Activated naive CD8-positive, alpha-beta T cell (primary cell): ENCODE measurements around the gene PLVAP.
A peak's percentile ranks its signal among the peaks of the same experiment; 100 is the strongest.

ENCODE experiments used
- H3K27ac Mint-ChIP-seq: one replicate; pipeline ENCODE4 v1.8.0; 2021; ENCODE audit warnings: mixed read lengths
- H3K27me3 Mint-ChIP-seq: one replicate; pipeline ENCODE4 v1.8.0; 2021; ENCODE audit warnings: mixed read lengths
- H3K36me3 Mint-ChIP-seq: one replicate; pipeline ENCODE4 v1.8.0; 2021; ENCODE audit warnings: mixed read lengths
- H3K4me1 Mint-ChIP-seq: one replicate; pipeline ENCODE4 v1.8.0; 2021; ENCODE audit warnings: low read depth, mixed read lengths
- H3K4me3 Mint-ChIP-seq: one replicate; pipeline ENCODE4 v1.8.0; 2021; ENCODE audit warnings: mild to moderate bottlenecking, mixed read lengths
- H3K9me3 Mint-ChIP-seq: one replicate; pipeline ENCODE4 v1.8.0; 2021; ENCODE audit warnings: low read depth, mixed read lengths

Gene PLVAP

DNA sequence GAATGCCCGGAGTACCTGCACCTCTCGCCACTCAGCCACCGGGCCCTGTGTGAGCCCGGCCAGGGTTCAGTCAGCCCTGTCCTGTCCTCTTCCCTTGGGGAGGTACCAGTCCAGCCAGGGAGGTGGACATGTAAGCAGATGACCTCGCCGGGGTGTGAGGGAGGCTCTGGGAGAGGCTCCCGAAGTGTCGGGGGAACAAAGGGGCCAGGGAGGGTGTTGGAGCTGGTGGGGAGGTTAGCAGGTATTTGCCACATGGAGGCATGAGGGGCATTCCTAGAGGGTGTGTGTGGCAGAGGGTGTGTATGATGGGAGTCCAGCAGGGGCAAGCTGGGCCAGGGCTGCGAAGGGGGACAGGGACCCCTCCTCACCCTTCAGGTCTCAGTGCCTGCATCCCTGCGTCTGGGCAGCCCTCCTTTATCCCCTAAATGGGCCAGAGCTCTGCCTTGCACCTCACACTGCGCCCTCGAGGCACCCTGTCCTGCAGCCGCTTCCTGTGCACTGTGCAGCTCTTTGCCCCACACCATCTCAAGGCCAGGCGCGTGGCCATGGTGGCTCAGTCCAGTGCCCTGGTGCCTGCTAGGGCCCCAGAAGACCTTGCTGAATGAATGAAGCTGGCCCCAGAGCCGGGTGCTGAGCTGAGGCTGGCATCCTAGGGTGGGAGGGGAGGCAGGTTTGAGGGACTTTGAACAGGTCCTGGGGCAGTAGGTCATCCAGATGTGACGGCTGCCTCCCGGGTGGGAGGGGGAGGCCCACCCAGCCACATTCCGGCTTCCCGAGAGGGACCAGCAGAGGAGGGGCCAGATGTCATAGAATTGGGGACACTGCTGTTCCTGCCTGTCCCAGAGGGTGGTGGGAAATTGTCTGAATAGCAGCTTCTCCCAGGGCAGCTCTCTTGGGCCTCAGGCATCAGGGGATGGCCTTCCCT lies 64.7 kb downstream of the PLVAP start:
- H3K36me3 Mint-ChIP-seq, result no peaks in the 10 kb centered on the region
- no peak overlapping the region for H3K27ac Mint-ChIP-seq
- H3K9me3 Mint-ChIP-seq, result no peaks in the 10 kb centered on the region
- H3K27me3 Mint-ChIP-seq, result no peaks in the 10 kb centered on the region
- peaks cover 26% of the 10 kb centered on the region for H3K4me1 Mint-ChIP-seq
- H3K4me3 Mint-ChIP-seq, result no peak overlapping the region

DNA sequence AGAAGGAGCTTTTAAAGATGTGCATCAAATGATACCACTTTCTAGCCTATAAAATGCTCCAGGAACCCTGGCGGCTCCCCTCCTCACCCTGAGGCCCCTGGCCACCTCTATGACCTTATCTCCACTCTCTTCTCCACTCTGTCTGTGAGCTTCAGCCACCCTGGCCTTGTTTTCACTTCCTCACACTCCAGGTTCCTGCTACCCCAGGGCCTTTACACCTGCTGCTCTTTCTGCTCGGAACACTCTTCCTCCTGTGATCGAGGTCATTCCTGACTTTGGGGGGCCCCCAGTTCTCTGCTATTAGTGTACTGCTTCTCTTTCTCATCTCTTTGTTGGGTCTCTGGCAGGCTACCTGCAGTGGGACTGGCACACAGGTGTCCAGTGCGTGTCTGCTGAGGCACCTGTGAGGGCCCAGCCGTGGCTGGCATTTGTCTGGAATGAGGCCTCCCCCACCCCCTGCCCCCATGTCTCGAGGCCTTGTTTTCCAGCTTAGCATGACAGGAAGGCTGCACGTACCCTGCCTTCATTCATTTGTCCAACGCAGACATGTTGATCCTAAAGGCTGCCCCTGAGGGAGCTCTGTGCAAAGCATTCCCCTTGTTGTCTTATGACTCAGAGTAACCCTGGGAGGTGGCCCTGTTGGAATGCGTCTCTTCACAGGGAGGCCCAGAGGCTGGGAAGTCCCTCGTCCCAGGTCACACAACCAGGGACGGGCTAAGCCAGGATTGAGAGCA lies 65.5 kb downstream of the PLVAP start:
- no peaks in the 10 kb centered on the region for H3K27me3 Mint-ChIP-seq
- H3K27ac Mint-ChIP-seq, result no peak overlapping the region
- H3K4me3 Mint-ChIP-seq, result peak overlapping the region; percentile 56
- H3K36me3 Mint-ChIP-seq, result no peaks in the 10 kb centered on the region
- H3K9me3 Mint-ChIP-seq, result no peaks in the 10 kb centered on the region
- peaks cover 27% of the 10 kb centered on the region for H3K4me1 Mint-ChIP-seq

DNA sequence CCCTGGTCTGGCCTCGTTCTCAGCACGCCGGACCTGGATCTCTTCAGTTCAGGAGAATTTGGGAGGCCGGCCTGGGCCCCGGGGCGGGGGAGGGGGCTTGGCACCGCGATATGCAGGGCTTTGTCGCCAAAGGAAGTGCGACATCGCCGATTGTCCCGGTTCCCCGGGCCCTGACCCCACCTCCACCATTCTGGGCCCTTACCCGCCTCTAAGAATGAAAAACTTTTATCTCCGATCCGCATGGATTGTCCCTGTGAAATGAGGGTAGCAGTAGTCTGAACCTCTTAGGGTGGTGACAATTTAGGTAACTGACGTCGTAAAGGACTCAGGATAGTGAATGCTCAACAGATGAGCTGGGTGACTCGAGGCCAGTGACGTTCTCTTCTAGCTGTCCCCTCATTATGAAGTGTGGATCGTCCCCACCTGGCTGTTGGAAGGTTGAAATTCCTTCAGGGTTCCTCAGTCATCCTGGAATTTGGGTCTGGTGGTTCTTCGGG lies 67.1 kb downstream of the PLVAP start:
- Mint-ChIP-seq H3K9me3 (no peaks in the 10 kb centered on the region), H3K4me1 (peaks cover 33% of the 10 kb centered on the region), H3K36me3 (no peaks in the 10 kb centered on the region), H3K27me3 (no peaks in the 10 kb centered on the region), H3K4me3 (peak overlapping the region; percentile 91), H3K27ac (peak overlapping the region; percentile 85)

DNA sequence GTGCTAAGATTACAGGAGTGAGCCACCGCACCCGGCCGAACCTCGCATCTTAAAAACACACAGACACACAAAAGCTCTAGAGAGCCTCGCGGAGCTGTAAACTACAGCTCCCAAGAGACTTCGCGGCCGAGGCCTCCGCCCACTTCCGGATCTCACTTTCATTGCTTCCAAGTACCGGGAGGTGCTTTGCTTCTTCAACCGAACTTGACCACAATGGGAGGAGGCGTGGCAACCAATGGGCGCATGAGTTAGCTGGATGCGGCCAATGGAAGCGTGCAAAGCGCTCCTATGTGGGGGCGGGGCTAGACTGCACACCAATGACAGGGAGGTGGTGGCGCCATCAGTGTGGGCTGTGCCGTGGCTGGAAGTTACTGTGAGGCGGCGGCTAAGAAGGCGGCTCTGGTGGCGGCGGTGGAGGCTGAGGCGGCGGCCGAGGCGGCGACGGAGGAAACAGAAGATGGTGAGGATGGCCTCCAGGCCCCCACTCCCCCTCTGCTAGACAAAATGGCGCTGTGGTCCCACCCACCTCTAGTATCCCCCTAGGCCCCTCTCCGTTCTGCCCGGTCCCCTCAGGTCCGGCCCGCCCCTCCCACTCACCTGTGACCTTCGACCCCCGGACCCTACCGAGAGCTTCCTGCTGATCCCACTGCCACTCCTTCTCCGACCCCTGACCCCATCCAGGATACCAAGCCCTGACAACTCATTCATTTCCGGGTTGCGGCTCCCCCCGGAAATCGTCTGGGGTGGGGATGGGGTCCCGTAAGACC lies 67.8 kb downstream of the PLVAP start, which contains the start of gene DDA1:
Gene DDA1, plus strand, starts transcription at position 366 of the 767 bp plus-strand sequence. Its CDS starts 92 bp downstream, at position 458.
- H3K4me1 Mint-ChIP-seq, result peaks cover 37% of the 10 kb centered on the region
- H3K36me3 Mint-ChIP-seq, result no peaks in the 10 kb centered on the region
- no peaks in the 10 kb centered on the region for H3K27me3 Mint-ChIP-seq
- peak within 1 kb of the TSS; percentile 85 for H3K27ac Mint-ChIP-seq
- no peaks in the 10 kb centered on the region for H3K9me3 Mint-ChIP-seq
- peak within 1 kb of the TSS; percentile 91 for H3K4me3 Mint-ChIP-seq

DNA sequence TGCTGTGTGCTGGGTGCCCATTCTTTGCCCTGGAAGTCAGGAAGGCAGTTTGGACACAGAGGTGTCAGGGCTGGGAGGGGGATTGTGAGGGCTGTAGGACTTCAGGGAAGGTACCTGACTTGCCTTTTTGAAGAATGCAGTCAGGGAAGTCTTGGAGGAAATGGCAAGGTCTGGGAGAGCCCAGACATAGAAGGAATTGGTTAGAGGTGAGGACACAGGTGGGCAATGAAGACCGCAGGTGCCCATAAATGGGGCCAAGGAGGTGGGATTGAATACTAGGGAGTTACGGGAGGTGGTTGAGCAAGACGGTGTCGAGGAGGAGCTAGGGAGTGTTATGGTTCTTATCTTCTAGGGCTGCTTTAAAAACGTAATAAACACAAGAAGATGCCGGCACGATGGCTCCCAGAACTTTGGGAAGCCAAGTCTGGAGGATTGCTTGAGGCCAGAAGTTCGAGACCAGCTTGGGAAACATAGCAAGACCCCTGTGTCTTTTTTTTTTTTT lies 69.2 kb downstream of the PLVAP start:
- Mint-ChIP-seq H3K27me3 (no peaks in the 10 kb centered on the region), H3K27ac (peak overlapping the region; percentile 47), H3K36me3 (no peaks in the 10 kb centered on the region), H3K9me3 (no peaks in the 10 kb centered on the region), H3K4me1 (peaks cover 43% of the 10 kb centered on the region), H3K4me3 (peak overlapping the region; percentile 93)

DNA sequence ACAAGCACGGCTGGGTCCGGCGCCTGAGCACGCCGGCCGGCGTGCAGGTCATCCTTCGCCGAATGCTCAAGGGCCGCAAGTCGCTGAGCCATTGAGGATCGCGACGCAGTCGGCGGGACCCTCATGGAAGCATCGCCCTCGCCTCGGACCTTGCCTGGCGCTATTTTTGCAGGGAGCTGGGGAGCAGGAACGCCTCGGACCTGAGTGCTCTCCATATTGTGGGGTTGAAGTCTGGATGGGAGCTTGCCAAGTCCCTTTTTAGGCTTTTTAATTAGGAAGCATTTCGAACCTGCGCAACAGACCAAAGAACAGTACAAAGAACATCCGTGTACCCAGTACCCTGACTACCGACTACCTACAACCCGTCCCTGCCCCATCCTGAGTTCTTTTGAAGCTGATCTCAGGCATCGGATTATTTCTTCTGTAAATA lies 70.8 kb downstream of the PLVAP start:
- H3K27ac Mint-ChIP-seq, result peak overlapping the region; percentile 92
- H3K27me3 Mint-ChIP-seq, result no peaks in the 10 kb centered on the region
- peak overlapping the region; percentile 93 for H3K4me3 Mint-ChIP-seq
- no peaks in the 10 kb centered on the region for H3K36me3 Mint-ChIP-seq
- no peaks in the 10 kb centered on the region for H3K9me3 Mint-ChIP-seq
- H3K4me1 Mint-ChIP-seq, result peaks cover 45% of the 10 kb centered on the region

DNA sequence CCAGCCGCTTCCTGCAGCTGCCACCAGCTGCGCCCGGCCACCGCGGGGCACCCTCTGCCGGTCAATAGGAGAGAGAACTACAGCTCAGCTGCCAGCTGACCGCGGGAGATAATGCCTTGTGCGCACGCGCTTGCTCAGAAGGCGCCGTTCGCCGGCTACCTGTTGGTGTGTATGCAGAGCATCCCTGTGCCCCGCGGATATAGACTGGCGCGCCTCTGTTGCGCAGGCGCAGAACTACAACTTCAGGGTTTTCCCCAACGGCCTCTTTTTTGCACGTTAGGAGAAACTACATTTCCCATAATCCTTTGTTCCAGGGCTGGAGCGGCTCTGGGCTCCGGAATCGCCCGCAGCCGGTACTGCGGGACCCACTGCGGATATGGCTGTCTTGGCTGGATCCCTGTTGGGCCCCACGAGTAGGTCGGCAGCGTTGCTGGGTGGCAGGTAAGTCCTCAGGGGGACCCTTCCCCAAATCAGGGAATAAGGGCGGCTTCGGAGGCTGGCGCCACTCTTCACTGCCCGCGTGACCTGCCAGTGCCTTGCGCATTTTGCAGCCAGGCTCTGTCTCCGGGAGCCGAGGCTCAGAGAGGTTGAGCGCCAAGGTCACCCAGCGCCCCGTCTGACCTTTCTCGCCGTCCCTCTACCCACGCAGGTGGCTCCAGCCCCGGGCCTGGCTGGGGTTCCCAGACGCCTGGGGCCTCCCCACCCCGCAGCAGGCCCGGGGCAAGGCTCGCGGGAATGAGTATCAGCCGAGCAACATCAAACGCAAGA lies 71.4 kb downstream of the PLVAP start, which contains the start of gene MRPL34:
Gene MRPL34, plus strand, starts transcription at position 356 of the 768 bp plus-strand sequence. Its CDS starts 21 bp downstream, at position 377.
- H3K36me3 Mint-ChIP-seq, result no peaks in the 10 kb centered on the region

DNA sequence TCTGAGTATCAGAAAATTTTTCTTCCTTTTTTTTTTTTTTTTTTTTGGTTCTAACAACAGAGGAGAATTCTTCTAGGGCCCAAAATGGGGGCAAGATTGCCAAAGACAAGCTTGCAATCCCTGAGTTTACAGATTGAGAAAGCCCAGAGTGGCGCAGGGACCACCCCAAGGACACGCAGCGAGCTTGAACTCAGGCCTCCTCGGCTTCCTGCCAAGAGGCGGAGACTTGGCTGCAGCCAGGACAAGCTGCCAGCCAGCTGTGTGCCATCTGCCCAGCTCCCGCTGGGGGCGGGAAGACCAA lies 72.0 kb downstream of the PLVAP start:
- no peaks in the 10 kb centered on the region for H3K27me3 Mint-ChIP-seq
- peaks cover 37% of the 10 kb centered on the region for H3K4me1 Mint-ChIP-seq
- H3K36me3 Mint-ChIP-seq, result no peaks in the 10 kb centered on the region
- H3K27ac Mint-ChIP-seq, result peak overlapping the region; percentile 92
- peak overlapping the region; percentile 93 for H3K4me3 Mint-ChIP-seq
- H3K9me3 Mint-ChIP-seq, result no peaks in the 10 kb centered on the region

More for the DNA sequence above, 71.4 kb downstream of the PLVAP start, which contains the start of gene MRPL34:
- Mint-ChIP-seq H3K27me3 (no peaks in the 10 kb centered on the region), H3K4me3 (peak within 1 kb of the TSS; percentile 93), H3K27ac (peak within 1 kb of the TSS; percentile 92), H3K9me3 (no peaks in the 10 kb centered on the region), H3K4me1 (peaks cover 43% of the 10 kb centered on the region)

DNA sequence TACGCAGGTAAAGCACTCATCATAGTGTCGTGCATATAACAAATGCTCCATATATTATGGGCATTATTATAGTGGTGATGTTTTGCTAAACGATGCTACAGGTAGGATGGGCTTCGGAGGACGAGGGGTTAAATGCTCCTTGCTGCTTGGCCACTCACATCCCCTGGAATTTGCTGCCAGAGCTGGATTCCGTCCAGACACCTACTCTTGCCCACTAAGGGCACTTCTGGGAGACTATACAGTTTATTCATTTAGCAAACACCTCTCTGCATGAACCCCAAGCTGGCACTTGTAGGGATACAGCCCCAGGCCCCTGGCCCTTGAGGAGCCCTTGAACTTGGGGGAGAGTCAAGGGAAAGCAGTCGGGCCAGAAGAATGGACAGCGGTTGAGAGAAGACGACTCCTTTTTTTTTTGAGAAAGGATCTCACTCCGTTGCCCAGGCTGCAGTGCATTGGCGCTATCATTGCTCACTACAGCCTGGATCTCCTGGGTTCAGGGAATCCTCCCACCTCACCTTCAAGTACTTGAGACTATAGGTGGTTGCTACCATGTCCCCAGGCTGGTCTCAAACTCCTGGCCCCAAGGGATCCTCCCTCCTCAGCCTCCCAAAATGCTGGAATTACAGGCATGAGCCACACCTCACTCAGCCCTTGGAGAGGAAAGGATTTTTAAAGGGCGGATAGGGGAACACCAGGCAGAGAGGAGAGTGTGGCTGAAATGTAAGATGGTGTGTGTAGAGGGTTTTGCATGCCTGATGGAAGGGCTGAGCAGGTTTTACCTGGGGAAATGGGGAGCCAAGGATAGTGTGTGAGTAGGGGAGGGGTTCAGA lies 72.5 kb downstream of the PLVAP start:
- peak overlapping the region; percentile 72 for H3K27ac Mint-ChIP-seq
- no peaks in the 10 kb centered on the region for H3K9me3 Mint-ChIP-seq
- H3K36me3 Mint-ChIP-seq, result no peaks in the 10 kb centered on the region
- no peaks in the 10 kb centered on the region for H3K27me3 Mint-ChIP-seq
- H3K4me1 Mint-ChIP-seq, result peaks cover 36% of the 10 kb centered on the region
- H3K4me3 Mint-ChIP-seq, result peak overlapping the region; percentile 93

DNA sequence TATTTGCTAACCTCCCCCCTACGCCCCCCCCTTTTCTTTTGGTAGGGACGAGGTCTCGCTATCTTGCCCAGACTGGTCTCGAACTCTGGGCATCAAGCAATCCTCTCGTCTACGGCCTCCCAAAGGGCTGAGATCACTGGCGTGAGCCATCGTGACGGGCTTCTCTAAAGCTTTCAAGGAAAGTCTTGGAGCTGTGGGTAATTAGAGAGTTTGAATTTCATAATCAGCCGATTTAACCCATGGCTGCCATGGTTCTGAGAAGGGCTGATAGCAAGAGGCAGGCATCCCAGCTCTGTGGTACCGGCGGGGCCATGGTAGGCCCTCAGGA lies 73.2 kb downstream of the PLVAP start:
- Mint-ChIP-seq H3K36me3 (no peaks in the 10 kb centered on the region), H3K27ac (no peak overlapping the region), H3K27me3 (no peaks in the 10 kb centered on the region), H3K9me3 (no peaks in the 10 kb centered on the region), H3K4me1 (peaks cover 31% of the 10 kb centered on the region), H3K4me3 (peak overlapping the region; percentile 68)

DNA sequence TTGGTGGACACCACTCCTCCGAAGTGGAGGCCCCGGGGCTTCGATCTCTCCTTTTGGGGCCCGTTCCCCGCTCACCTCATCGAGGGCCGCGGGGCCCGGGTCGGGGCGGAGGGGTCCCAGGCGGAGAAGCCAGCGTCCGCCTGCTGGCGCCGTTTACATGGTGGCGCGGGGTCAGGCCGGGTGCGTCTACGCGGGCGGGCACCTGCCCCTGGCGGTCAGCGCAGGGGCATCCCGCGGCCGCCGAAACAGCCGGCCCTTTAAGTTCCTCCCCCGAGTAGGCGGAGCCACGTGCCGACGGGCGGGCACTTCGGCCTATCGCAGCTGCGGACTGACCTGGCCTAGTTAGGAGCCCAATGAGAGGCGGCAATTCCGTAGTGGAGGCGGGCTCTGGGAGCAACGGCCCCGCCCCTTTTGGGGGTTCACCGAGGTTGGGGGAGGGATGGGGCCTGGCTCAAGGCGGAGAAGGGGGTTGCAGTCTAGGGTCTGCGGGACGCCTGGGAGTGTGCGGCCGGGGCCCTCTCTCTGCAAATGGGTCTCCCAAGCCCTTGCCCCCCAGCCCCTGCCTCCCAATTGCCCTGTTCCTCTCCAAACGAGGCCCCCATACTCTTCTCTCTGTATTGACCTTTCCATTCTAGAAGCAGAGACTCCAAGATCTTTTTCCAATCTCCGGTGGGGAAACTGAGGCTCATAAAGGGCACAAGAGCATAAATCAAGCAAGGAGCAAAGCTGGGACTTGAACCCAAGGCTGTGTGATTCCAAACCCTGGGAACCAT lies 73.8 kb downstream of the PLVAP start, which contains the start of gene ABHD8:
Gene ABHD8, minus strand, starts transcription at position 259 of the 773 bp plus-strand sequence. CDS start 1,809 bp downstream, outside the sequence.
- Mint-ChIP-seq H3K27ac (no peak within 1 kb of the TSS), H3K4me3 (peak within 1 kb of the TSS; percentile 68), H3K4me1 (peaks cover 30% of the 10 kb centered on the region), H3K36me3 (no peaks in the 10 kb centered on the region), H3K27me3 (no peaks in the 10 kb centered on the region), H3K9me3 (no peaks in the 10 kb centered on the region)

DNA sequence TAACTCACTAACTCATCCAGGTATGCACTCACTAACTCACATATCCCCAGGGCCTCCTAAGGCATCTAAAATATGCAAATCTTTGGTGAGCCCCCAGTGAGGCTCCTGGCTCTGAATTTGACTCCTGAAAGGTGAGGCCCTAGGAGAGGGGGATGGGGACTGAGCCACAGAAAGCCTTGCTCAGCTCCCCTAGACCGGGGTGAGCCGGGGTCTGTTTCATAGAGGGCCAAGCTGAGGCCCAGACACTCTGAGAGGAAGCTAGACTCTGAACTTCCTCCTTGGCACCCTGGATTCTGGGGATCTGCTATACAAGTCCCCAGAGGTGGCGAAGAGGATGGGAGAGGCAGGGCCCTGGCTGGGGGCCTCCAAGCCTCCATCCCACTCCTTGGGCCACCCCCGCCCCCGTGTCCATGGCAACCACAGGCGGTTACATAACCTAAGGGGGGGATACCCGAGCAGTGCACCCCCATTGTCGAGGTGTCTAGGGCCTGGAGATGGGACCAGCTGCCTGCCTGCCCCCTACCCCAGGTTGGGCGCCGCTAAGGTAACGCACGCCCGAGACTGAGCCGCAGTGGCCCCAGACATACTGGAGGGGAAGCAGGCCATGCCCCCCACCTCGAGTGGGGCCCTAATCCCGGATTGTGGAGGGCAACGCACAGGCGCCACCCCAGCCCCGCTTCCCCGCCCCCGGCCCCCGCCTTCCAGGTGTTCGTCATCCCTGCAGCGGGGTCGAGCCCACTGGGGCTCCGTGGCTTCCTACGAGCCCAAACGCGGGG lies 74.6 kb downstream of the PLVAP start:
- Mint-ChIP-seq H3K9me3 (no peaks in the 10 kb centered on the region), H3K27ac (no peak overlapping the region), H3K36me3 (no peaks in the 10 kb centered on the region), H3K4me1 (peaks cover 25% of the 10 kb centered on the region), H3K27me3 (no peaks in the 10 kb centered on the region), H3K4me3 (peak overlapping the region; percentile 68)
